ENCODE results near the gene NPIPB4. TPM values are rescaled to one million over a fixed set of nuclear protein-coding genes. Genes with fewer than 3 reads are reported as not detected.
"Not testable (repeated sequence)": the region's sequence is repeated elsewhere in the genome, so short reads cannot be mapped to it uniquely, and the experiment has no call there.

NPIPB4 gene
- polyA plus RNA-seq, 4 donors: 27.0 to 267 (median 93.8) TPM

- DNase-seq (ENCODE audit: low read depth in 4 of 4, low spot score in 2 of 4): not testable (repeated sequence)
These were observed 67.0 kb downstream of the NPIPB4 start for GRCh38 chr16:21790506-21790905.

Other genes with a start within 250 kb of the NPIPB4 start
- 1 to 10 TPM; 2.0 to 8.1 (median 4.8) TPM for gene IGSF6, start 205.1 kb downstream of the NPIPB4 start, polyA plus RNA-seq (ENCODE audit: insufficient read length in 4 of 4)
- under 1 TPM; 0.07 to 0.22 (median 0.17) TPM for gene OTOA, start 193.8 kb downstream of the NPIPB4 start, polyA plus RNA-seq (ENCODE audit: insufficient read length in 4 of 4)
- gene UQCRC2, start 95.6 kb upstream of the NPIPB4 start, polyA plus RNA-seq (ENCODE audit: insufficient read length in 4 of 4): 100 to 1,000 TPM; 270 to 342 (median 320) TPM
- under 1 TPM; 0.27 to 0.65 (median 0.55) TPM for gene PDZD9, start 143.4 kb upstream of the NPIPB4 start, polyA plus RNA-seq (ENCODE audit: insufficient read length in 4 of 4)
- gene MOSMO, start 150.4 kb upstream of the NPIPB4 start, polyA plus RNA-seq (ENCODE audit: insufficient read length in 4 of 4): 10 to 100 TPM; 17.5 to 25.3 (median 21.1) TPM
- 1 to 10 TPM in 3 of 4 donors, under 1 TPM in 1; 0.96 to 6.0 (median 2.3) TPM for gene VWA3A, start 234.8 kb upstream of the NPIPB4 start, polyA plus RNA-seq (ENCODE audit: insufficient read length in 4 of 4)